ENCODE measurements around the gene ABCF1.

DNA sequence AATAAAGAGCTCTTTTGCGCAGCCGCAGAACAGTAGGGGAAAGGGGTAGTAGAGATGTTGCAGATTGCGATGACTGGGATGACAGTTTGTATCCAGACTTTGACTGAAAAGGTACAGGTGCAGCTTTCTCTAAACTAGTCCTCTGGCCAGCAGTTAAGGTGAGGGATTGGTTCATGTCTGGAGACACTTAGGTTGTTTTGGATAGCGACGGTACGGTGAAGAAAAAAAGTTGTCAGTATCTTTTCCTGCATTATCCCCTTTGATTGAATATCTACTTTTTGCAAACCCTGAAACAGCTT, 13.6 kb upstream of the ABCF1 start:
- TF ChIP-seq, protein P1, sequence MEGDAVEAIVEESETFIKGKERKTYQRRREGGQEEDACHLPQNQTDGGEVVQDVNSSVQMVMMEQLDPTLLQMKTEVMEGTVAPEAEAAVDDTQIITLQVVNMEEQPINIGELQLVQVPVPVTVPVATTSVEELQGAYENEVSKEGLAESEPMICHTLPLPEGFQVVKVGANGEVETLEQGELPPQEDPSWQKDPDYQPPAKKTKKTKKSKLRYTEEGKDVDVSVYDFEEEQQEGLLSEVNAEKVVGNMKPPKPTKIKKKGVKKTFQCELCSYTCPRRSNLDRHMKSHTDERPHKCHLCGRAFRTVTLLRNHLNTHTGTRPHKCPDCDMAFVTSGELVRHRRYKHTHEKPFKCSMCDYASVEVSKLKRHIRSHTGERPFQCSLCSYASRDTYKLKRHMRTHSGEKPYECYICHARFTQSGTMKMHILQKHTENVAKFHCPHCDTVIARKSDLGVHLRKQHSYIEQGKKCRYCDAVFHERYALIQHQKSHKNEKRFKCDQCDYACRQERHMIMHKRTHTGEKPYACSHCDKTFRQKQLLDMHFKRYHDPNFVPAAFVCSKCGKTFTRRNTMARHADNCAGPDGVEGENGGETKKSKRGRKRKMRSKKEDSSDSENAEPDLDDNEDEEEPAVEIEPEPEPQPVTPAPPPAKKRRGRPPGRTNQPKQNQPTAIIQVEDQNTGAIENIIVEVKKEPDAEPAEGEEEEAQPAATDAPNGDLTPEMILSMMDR (IDR thresholded peaks at IDR 0.05; ENCODE audit: low read depth, low read length): no peak
- TF ChIP-seq POLR2A (IDR thresholded peaks at IDR 0.05; ENCODE audit: extremely low read depth, insufficient read length) (no peak), MYC (IDR thresholded peaks at IDR 0.05; ENCODE audit: low read depth, low read length) (no peak)
- TF ChIP-seq, protein P2, sequence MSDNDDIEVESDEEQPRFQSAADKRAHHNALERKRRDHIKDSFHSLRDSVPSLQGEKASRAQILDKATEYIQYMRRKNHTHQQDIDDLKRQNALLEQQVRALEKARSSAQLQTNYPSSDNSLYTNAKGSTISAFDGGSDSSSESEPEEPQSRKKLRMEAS (IDR thresholded peaks at IDR 0.05; ENCODE audit: low read depth, low read length): no peak

All from NB4 (cell line).